NCI-H187 (cell line): ENCODE data around the gene PSME3.

Experiments used
- DNase-seq, 2 experiments: peaks; one replicate each; lab custom pipeline; 2025; lab: John Stamatoyannopoulos, UW

PSME3 gene

GRCh38 chr17:42817866-42818265 lies 15.3 kb upstream of the PSME3 start:
- no peak for DNase-seq

GRCh38 chr17:42818379-42818778 lies 14.8 kb upstream of the PSME3 start:
- DNase-seq, result no peak

- DNase-seq, result peak in 1 of 2 experiments; percentile 7
Measured at GRCh38 chr17:42819939-42820535, 13.2 kb upstream of the PSME3 start.

GRCh38 chr17:42821176-42821575 lies 12.0 kb upstream of the PSME3 start:
- no peak for DNase-seq

- DNase-seq, result no peak
Measured at GRCh38 chr17:42827472-42827871, 5.7 kb upstream of the PSME3 start.

- DNase-seq, result no peak
Measured at GRCh38 chr17:42830971-42831370, 2.2 kb upstream of the PSME3 start.

- no peak for DNase-seq
Measured at GRCh38 chr17:42832213-42832933, 824 bp upstream of the PSME3 start.

- no peak for DNase-seq
Measured at GRCh38 chr17:42833767-42834422, 698 bp downstream of the PSME3 start.

GRCh38 chr17:42835732-42836131 lies 2.5 kb downstream of the PSME3 start:
- DNase-seq, result no peak

GRCh38 chr17:42841975-42842685 lies 8.9 kb downstream of the PSME3 start:
- no peak for DNase-seq

- DNase-seq, result no peak
Measured at GRCh38 chr17:42843358-42843934, 10.2 kb downstream of the PSME3 start.

GRCh38 chr17:42844271-42844670 lies 11.1 kb downstream of the PSME3 start, which contains the start of gene AOC2:
TSS of gene AOC2 (plus strand) at chr17:42844580. CDS start at chr17:42844627, 47 bp downstream.
- no peak for DNase-seq

- no peak for DNase-seq
Measured at GRCh38 chr17:42844761-42845555, 11.8 kb downstream of the PSME3 start.

- no peak for DNase-seq
Measured at GRCh38 chr17:42845556-42845917, 12.3 kb downstream of the PSME3 start.

- no peak for DNase-seq
Measured at GRCh38 chr17:42845918-42846593, 12.9 kb downstream of the PSME3 start.

GRCh38 chr17:42846594-42847280 lies 13.5 kb downstream of the PSME3 start:
- no peak for DNase-seq

- DNase-seq, result no peak
Measured at GRCh38 chr17:42848093-42848492, 14.9 kb downstream of the PSME3 start.

- DNase-seq, result no peak
Measured at GRCh38 chr17:42849031-42849430, 15.8 kb downstream of the PSME3 start.

- DNase-seq, result no peak
Measured at GRCh38 chr17:42849451-42850181, 16.4 kb downstream of the PSME3 start.

- DNase-seq, result no peak
Measured at GRCh38 chr17:42850954-42851353, 17.8 kb downstream of the PSME3 start, which contains the start of gene AOC3. TSS of gene AOC3 (plus strand) at chr17:42851199. CDS start at chr17:42851344, 145 bp downstream.
